Skeletal muscle satellite cell (primary cell): ENCODE data around the gene ZBTB22.
A peak's percentile ranks its signal among the peaks of the same experiment; 100 is the strongest.
"Not testable (repeated sequence)": the region's sequence is repeated elsewhere in the genome, so short reads cannot be mapped to it uniquely, and the experiment has no call there.

Source experiments
- H3K27me3 ChIP-seq: 2 replicates; pipeline ENCODE4 v1.7.0; 2013; ENCODE audit warnings: low read length; ENCODE audit not compliant: control insufficient read depth, insufficient read depth
- H3K36me3 ChIP-seq: 2 replicates; pipeline ENCODE4 v1.7.0; 2013; ENCODE audit warnings: mild to moderate bottlenecking, control low read depth, low read length; ENCODE audit not compliant: insufficient read depth
- H3K4me1 ChIP-seq: 2 replicates; pipeline ENCODE4 v1.7.0; 2013; ENCODE audit warnings: low read length; ENCODE audit not compliant: control insufficient read depth, insufficient read depth
- H3K4me2 ChIP-seq: 2 replicates; pipeline ENCODE4 v1.7.0; 2013; ENCODE audit warnings: mild to moderate bottlenecking, low read length
- H3K4me3 ChIP-seq: 2 replicates; pipeline ENCODE4 v1.7.0; 2013; ENCODE audit warnings: low read length
- H3K9ac ChIP-seq: 2 replicates; pipeline ENCODE4 v1.7.0; 2013; ENCODE audit warnings: mild to moderate bottlenecking, low read depth, low read length, moderate library complexity
- H3K9me3 ChIP-seq: replicated peaks from 2 replicates; pipeline ENCODE4 v1.7.0; 2013; ENCODE audit warnings: mild to moderate bottlenecking, control low read depth, low read length

Gene ZBTB22

GRCh38 chr6:33285214-33285613 is 32.3 kb downstream of the ZBTB22 start:
- Histone ChIP-seq H3K36me3 (peaks cover 51% of the 10 kb centered on the region), H3K4me1 (peaks cover 12% of the 10 kb centered on the region)
- not testable (repeated sequence) for H3K27me3 ChIP-seq, H3K4me3 ChIP-seq, H3K4me2 ChIP-seq, H3K9ac ChIP-seq, H3K9me3 ChIP-seq

- H3K4me1 ChIP-seq = peaks cover 18% of the 10 kb centered on the region
- no peak overlapping the region for H3K4me3 ChIP-seq
- H3K36me3 ChIP-seq = peaks cover 67% of the 10 kb centered on the region
- no peaks in the 10 kb centered on the region for H3K9me3 ChIP-seq
- H3K27me3 ChIP-seq = no peaks in the 10 kb centered on the region
- no peak overlapping the region for H3K9ac ChIP-seq
- no peak overlapping the region for H3K4me2 ChIP-seq
Measured at GRCh38 chr6:33280539-33280938, 37.0 kb downstream of the ZBTB22 start.

- no peak overlapping the region for H3K4me2 ChIP-seq
- H3K36me3 ChIP-seq = peaks cover 70% of the 10 kb centered on the region
- no peak overlapping the region for H3K9ac ChIP-seq
- peaks cover 22% of the 10 kb centered on the region for H3K4me1 ChIP-seq
- no peaks in the 10 kb centered on the region for H3K27me3 ChIP-seq
- H3K9me3 ChIP-seq = no peaks in the 10 kb centered on the region
- no peak overlapping the region for H3K4me3 ChIP-seq
Measured at GRCh38 chr6:33279971-33280511, 37.5 kb downstream of the ZBTB22 start.

- Histone ChIP-seq H3K4me3 (no peak overlapping the region), H3K4me1 (peaks cover 29% of the 10 kb centered on the region), H3K27me3 (no peaks in the 10 kb centered on the region), H3K36me3 (peaks cover 72% of the 10 kb centered on the region), H3K9ac (no peak overlapping the region), H3K9me3 (no peaks in the 10 kb centered on the region), H3K4me2 (no peak overlapping the region)
Measured at GRCh38 chr6:33279257-33279695, 38.3 kb downstream of the ZBTB22 start.

- Histone ChIP-seq H3K4me2 (no peak overlapping the region), H3K9ac (no peak overlapping the region), H3K4me1 (peaks cover 34% of the 10 kb centered on the region), H3K27me3 (no peaks in the 10 kb centered on the region), H3K36me3 (peaks cover 72% of the 10 kb centered on the region), H3K4me3 (no peak overlapping the region), H3K9me3 (no peaks in the 10 kb centered on the region)
Measured at GRCh38 chr6:33278810-33279209, 38.7 kb downstream of the ZBTB22 start.

GRCh38 chr6:33278392-33278741 is 39.2 kb downstream of the ZBTB22 start:
- no peak overlapping the region for H3K9ac ChIP-seq
- H3K4me1 ChIP-seq = peaks cover 38% of the 10 kb centered on the region
- peaks cover 72% of the 10 kb centered on the region for H3K36me3 ChIP-seq
- no peaks in the 10 kb centered on the region for H3K9me3 ChIP-seq
- H3K27me3 ChIP-seq = no peaks in the 10 kb centered on the region
- H3K4me2 ChIP-seq = no peak overlapping the region
- no peak overlapping the region for H3K4me3 ChIP-seq

- Histone ChIP-seq H3K4me2 (peak overlapping the region; percentile 98), H3K27me3 (no peaks in the 10 kb centered on the region), H3K9ac (no peak overlapping the region), H3K36me3 (peaks cover 74% of the 10 kb centered on the region), H3K4me3 (no peak overlapping the region), H3K9me3 (no peaks in the 10 kb centered on the region), H3K4me1 (peaks cover 42% of the 10 kb centered on the region)
Measured at GRCh38 chr6:33277663-33278391, 39.7 kb downstream of the ZBTB22 start.

GRCh38 chr6:33276864-33277662 is 40.5 kb downstream of the ZBTB22 start, which contains the start of gene B3GALT4:
Gene B3GALT4, plus strand, starts transcription at chr6:33277123. Its CDS starts 297 bp downstream, at chr6:33277420.
- H3K4me1 ChIP-seq = peaks cover 42% of the 10 kb centered on the region
- no peaks in the 10 kb centered on the region for H3K27me3 ChIP-seq
- H3K4me3 ChIP-seq = peak within 1 kb of the TSS; percentile 7
- H3K4me2 ChIP-seq = peak within 1 kb of the TSS; percentile 98
- H3K36me3 ChIP-seq = peaks cover 74% of the 10 kb centered on the region
- H3K9ac ChIP-seq = peak within 1 kb of the TSS; percentile 51
- H3K9me3 ChIP-seq = no peaks in the 10 kb centered on the region

GRCh38 chr6:33276581-33276863 is 41.0 kb downstream of the ZBTB22 start:
- Histone ChIP-seq H3K27me3 (no peaks in the 10 kb centered on the region), H3K4me1 (peaks cover 42% of the 10 kb centered on the region), H3K4me3 (peak overlapping the region; percentile 7), H3K4me2 (peak overlapping the region; percentile 98), H3K9me3 (no peaks in the 10 kb centered on the region), H3K9ac (peak overlapping the region; percentile 51), H3K36me3 (peaks cover 74% of the 10 kb centered on the region)

GRCh38 chr6:33275795-33276580 is 41.6 kb downstream of the ZBTB22 start:
- H3K4me2 ChIP-seq = peak overlapping the region; percentile 98
- H3K9me3 ChIP-seq, H3K27me3 ChIP-seq, H3K4me3 ChIP-seq: not testable (repeated sequence)
- peak overlapping the region; percentile 97 for H3K9ac ChIP-seq
- H3K4me1 ChIP-seq = peaks cover 42% of the 10 kb centered on the region
- H3K36me3 ChIP-seq = peaks cover 74% of the 10 kb centered on the region
